HUES48 (cell line): Measurements from ENCODE around the gene CYGB.
"Not testable (repeated sequence)": the region's sequence is repeated elsewhere in the genome, so short reads cannot be mapped to it uniquely, and the experiment has no call there.

Experiments
- H3K27ac ChIP-seq: one replicate; pipeline ENCODE4 v1.7.0; 2013; ENCODE audit warnings: low read depth, low read length, inconsistent platforms
- H3K27me3 ChIP-seq: 2 replicates; pipeline ENCODE4 v1.6.1; 2013; ENCODE audit warnings: mild to moderate bottlenecking, low read length; ENCODE audit not compliant: control insufficient read depth, insufficient read depth
- H3K36me3 ChIP-seq: 2 replicates; pipeline ENCODE4 v1.6.1; 2013; ENCODE audit warnings: low read length; ENCODE audit not compliant: control insufficient read depth, insufficient read depth
- H3K4me1 ChIP-seq: 2 replicates; pipeline ENCODE4 v1.6.1; 2013; ENCODE audit warnings: mild to moderate bottlenecking, low read length; ENCODE audit not compliant: control insufficient read depth, insufficient read depth
- H3K4me3 ChIP-seq: 2 replicates; pipeline ENCODE4 v1.5.1; 2013; ENCODE audit warnings: mild to moderate bottlenecking, low read depth, low read length
- H3K9ac ChIP-seq: 2 replicates; pipeline ENCODE4 v1.6.1; 2013; ENCODE audit warnings: mild to moderate bottlenecking, low read depth, low read length, moderate library complexity
- H3K9me3 ChIP-seq: 2 replicates; pipeline ENCODE4 v1.6.1; 2013; ENCODE audit warnings: low read length; ENCODE audit not compliant: control insufficient read depth, insufficient read depth

CYGB gene

DNA sequence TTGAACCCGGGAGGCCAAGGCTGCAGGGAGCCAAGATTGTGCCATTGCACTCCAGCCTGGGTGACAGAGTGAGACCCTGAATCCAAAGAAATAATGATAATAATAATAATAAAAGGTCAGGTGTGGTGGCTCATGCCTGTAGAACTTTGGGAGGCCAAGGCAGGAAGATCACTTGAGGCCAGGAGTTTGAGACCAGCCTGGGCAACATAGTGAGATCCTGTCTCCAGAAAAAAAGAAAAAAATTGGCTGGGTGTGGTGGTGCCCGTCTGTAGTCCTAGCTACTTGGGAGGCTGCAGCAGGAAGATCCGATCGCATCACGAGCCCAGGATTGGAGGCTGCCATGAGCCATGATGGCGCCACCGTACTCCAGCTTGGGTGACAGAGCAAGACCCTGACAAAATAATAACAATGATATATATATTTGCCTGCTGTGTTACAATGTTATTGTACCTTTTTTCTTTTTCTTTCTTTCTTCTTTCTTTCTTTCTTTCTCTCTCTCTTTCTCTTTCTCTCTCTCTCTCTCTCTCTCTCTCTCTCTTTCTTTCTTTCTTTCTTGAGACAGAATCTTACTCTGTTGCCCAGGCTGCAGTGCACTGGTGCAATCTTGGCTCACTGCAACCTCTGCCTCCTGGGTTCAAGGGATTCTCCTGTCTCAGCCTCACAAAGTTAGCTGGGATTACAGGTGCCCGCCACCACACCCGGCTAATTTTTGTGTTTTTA lies 3.7 kb downstream of the CYGB start:
- not testable (repeated sequence) for H3K27ac ChIP-seq, H3K4me3 ChIP-seq, H3K9me3 ChIP-seq, H3K9ac ChIP-seq, H3K36me3 ChIP-seq
- H3K27me3 ChIP-seq = peaks cover 36% of the 10 kb centered on the region
- H3K4me1 ChIP-seq = peaks cover 13% of the 10 kb centered on the region

- Histone ChIP-seq H3K27me3 (peaks cover 22% of the 10 kb centered on the region), H3K4me3 (no peak overlapping the region), H3K4me1 (peaks cover 8% of the 10 kb centered on the region), H3K27ac (no peak overlapping the region), H3K9ac (no peak overlapping the region), H3K9me3 (no peaks in the 10 kb centered on the region), H3K36me3 (no peaks in the 10 kb centered on the region)
Measured at GRCh38 chr17:76532072-76532651, 5.3 kb downstream of the CYGB start.

GRCh38 chr17:76531486-76532038 lies 5.9 kb downstream of the CYGB start:
- Histone ChIP-seq H3K4me3 (no peak overlapping the region), H3K9ac (no peak overlapping the region), H3K27ac (no peak overlapping the region), H3K9me3 (no peaks in the 10 kb centered on the region), H3K4me1 (peaks cover 8% of the 10 kb centered on the region), H3K27me3 (peaks cover 16% of the 10 kb centered on the region), H3K36me3 (no peaks in the 10 kb centered on the region)

DNA sequence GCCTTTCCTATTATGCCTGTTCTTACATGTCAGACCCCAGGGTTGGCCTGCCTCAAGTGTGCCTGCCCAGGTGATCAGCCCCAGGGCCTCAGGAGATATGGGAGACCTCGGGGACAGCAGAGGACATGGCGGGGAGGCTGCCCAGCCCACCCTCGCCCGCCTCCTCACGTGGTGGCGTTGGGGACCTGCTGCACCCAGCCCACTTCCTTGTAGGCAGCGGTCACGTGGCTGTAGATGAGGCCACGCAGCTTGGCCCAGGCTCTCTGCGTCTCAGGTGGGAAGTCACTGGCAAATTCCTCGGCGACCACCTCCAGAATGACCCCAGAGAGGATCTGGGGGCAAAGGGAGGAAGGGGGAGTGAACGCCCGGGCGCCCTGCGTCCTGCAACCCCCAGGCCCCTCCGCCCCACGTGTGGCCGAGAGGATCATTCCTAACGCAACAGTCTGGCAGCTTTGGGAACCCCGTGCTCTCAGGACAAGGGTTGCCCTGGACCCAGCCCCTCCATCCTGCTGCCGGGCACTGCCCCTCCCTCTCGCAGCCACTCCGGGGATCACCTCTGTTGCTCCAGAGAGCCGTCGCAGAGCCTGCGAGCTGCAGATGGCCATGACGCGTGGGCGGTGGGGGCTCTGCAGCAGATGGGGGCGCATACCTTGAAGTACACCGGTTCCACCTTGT lies 6.6 kb downstream of the CYGB start:
- Histone ChIP-seq H3K36me3 (no peaks in the 10 kb centered on the region), H3K4me3 (no peak overlapping the region), H3K27ac (no peak overlapping the region), H3K9me3 (no peaks in the 10 kb centered on the region), H3K9ac (no peak overlapping the region), H3K4me1 (peaks cover 8% of the 10 kb centered on the region), H3K27me3 (peaks cover 10% of the 10 kb centered on the region)

- H3K27me3 ChIP-seq = peaks cover 2% of the 10 kb centered on the region; the same call in 1 of the 2 replicates
- peaks cover 8% of the 10 kb centered on the region for H3K4me1 ChIP-seq
- H3K4me3 ChIP-seq = no peak overlapping the region
- H3K9me3 ChIP-seq = no peaks in the 10 kb centered on the region
- no peak overlapping the region for H3K27ac ChIP-seq
- no peaks in the 10 kb centered on the region for H3K36me3 ChIP-seq
- H3K9ac ChIP-seq = no peak overlapping the region
Measured at GRCh38 chr17:76530095-76530723, 7.3 kb downstream of the CYGB start.

DNA sequence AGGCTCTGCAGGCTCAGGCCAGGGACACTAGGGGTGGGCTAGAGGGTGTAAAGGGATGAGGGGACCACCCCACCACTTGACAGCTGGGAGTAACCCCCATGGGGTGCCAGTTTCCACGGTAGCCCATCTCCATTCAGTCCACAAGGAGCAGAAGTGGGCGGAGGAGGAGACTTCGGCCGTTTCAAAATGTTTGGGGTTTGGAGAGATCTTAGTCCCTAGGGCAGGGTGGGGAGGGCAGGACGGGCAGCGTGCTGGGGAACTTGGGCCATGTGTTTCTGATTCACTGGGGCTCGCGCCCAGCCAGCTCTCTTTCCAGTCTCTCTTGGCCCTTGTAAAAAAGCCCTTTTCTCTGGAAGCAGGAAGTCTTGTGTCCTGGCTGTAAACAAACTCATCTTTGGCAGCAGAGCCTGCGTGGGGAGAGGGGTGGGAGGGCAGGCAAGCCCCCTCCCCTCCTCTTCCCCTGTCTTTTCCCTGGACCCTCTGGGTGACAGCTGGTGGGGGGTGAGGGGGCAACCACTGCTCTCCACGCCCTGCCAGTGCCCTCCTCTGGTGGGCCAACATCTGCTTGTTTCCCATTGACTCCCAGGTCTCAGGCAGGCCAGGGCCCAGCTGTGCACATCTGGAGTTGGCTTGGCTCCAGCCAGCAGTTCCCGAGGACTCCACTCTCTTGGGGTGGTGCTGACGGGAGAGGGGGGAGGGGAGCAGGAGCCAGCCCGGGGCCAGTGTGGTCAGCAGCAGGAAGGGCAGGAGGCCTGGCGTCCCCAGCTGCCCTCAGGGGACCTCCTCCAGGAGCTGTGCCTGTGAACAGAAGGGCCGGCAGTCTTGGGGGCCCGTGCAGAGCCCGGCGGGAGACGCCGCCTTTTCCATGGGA lies 8.1 kb downstream of the CYGB start:
- Histone ChIP-seq H3K9ac (no peak overlapping the region), H3K4me1 (peaks cover 14% of the 10 kb centered on the region), H3K27me3 (no peaks in the 10 kb centered on the region; the same call in 1 of the 2 replicates), H3K27ac (peak overlapping the region; percentile 27), H3K36me3 (no peaks in the 10 kb centered on the region), H3K4me3 (no peak overlapping the region), H3K9me3 (no peaks in the 10 kb centered on the region)

- Histone ChIP-seq H3K9me3 (no peaks in the 10 kb centered on the region), H3K27ac (no peak overlapping the region), H3K4me3 (no peak overlapping the region), H3K9ac (no peak overlapping the region), H3K36me3 (no peaks in the 10 kb centered on the region), H3K4me1 (peaks cover 14% of the 10 kb centered on the region), H3K27me3 (peaks cover under 1% of the 10 kb centered on the region)
Measured at GRCh38 chr17:76528528-76529223, 8.8 kb downstream of the CYGB start.

- H3K27ac ChIP-seq = no peak overlapping the region
- no peaks in the 10 kb centered on the region for H3K36me3 ChIP-seq
- no peaks in the 10 kb centered on the region for H3K9me3 ChIP-seq
- H3K4me3 ChIP-seq = no peak overlapping the region
- peaks cover 6% of the 10 kb centered on the region for H3K27me3 ChIP-seq
- H3K9ac ChIP-seq = no peak overlapping the region
- peaks cover 14% of the 10 kb centered on the region for H3K4me1 ChIP-seq
Measured at GRCh38 chr17:76528156-76528527, 9.4 kb downstream of the CYGB start.

GRCh38 chr17:76527430-76528111 lies 9.9 kb downstream of the CYGB start:
- Histone ChIP-seq H3K27ac (no peak overlapping the region), H3K4me3 (no peak overlapping the region), H3K9ac (no peak overlapping the region), H3K4me1 (peaks cover 14% of the 10 kb centered on the region), H3K36me3 (no peaks in the 10 kb centered on the region), H3K9me3 (no peaks in the 10 kb centered on the region), H3K27me3 (peaks cover 6% of the 10 kb centered on the region)
